ENCODE measurements around the gene LMOD2.

GRCh38 chr7:123656544-123657303, 1.1 kb downstream of the LMOD2 start:
- TF ChIP-seq EZH2 (IDR thresholded peaks at IDR 0.05; ENCODE audit: borderline replicate concordance, control insufficient read depth, low read depth, low read length) (no peak), ZNF687 (IDR thresholded peaks at IDR 0.05) (no peak), MAX (IDR thresholded peaks at IDR 0.05; ENCODE audit: low read depth, low read length) (no peak)

Data from GM12878 (cell line).